ENCODE results near the gene MREG.

DNA sequence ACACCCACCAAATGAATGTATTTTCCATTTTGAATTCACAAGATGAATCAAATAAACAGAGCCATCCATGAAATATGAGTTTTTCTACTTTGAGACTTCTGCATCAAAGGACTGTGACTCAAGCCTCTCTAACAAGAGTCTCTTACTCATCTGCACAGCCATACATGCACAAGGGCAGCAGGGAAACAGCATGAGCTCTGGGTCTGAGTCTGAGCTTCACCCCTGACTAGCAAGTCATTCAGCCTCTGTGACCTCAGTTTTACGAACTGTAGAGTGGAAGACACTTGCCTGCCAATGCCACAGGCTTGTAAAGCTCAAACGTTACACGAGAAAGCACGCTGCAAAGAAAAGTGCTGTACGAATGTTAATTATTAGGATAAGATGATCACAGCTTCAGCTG is 42.9 kb downstream of the MREG start:
- TF ChIP-seq, protein P1, sequence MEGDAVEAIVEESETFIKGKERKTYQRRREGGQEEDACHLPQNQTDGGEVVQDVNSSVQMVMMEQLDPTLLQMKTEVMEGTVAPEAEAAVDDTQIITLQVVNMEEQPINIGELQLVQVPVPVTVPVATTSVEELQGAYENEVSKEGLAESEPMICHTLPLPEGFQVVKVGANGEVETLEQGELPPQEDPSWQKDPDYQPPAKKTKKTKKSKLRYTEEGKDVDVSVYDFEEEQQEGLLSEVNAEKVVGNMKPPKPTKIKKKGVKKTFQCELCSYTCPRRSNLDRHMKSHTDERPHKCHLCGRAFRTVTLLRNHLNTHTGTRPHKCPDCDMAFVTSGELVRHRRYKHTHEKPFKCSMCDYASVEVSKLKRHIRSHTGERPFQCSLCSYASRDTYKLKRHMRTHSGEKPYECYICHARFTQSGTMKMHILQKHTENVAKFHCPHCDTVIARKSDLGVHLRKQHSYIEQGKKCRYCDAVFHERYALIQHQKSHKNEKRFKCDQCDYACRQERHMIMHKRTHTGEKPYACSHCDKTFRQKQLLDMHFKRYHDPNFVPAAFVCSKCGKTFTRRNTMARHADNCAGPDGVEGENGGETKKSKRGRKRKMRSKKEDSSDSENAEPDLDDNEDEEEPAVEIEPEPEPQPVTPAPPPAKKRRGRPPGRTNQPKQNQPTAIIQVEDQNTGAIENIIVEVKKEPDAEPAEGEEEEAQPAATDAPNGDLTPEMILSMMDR (IDR thresholded peaks at IDR 0.05) = no peak
- TF ChIP-seq POLR2A (IDR thresholded peaks at IDR 0.05) = no peak
